IMR-90 (cell line): ENCODE data around the gene KLF13. TPM values are rescaled to one million over a fixed set of nuclear protein-coding genes. Genes with fewer than 3 reads are reported as not detected.

Experiments
- ATAC-seq: fragments of 200-7000 bp; cut with Tn5 transposase; 2 replicates; pipeline ENCODE4 v1.9.1; 2020; ENCODE audit warnings: low read depth, mild to moderate bottlenecking, moderate library complexity
- BruUV-seq: library from RNA; stranded (reverse); fragments of 400-500 nt; replicated peaks from 2 replicates; lab custom pipeline; 2021; lab: Mats Ljungman, UMichigan
- CTCF ChIA-PET: fragments of 300-600 bp; formaldehyde crosslinking; extraction: SDS; loops from one replicate; lab custom pipeline; 2021; ENCODE audit warnings: antibody characterized with exemption; lab: Yijun Ruan, JAX
- POLR2A ChIA-PET: fragments of 300-600 bp; sonication (Branson Sonifier 250); formaldehyde crosslinking; loops from one replicate; lab custom pipeline; 2022; ENCODE audit warnings: antibody characterized with exemption; ENCODE audit not compliant: unreplicated experiment; lab: Charles Lee
- DNase-seq: peaks from one replicate; pipeline ENCODE4 v3.0.0; 2013
- H2AFZ ChIP-seq: replicated peaks from 2 replicates; pipeline ENCODE3; 2013; ENCODE audit warnings: low read length, mild to moderate bottlenecking; ENCODE audit not compliant: poor library complexity
- H2AK5ac ChIP-seq: 2 replicates; pipeline ENCODE4 v1.6.1; 2013; ENCODE audit warnings: low read depth, low read length, inconsistent platforms
- H2AK9ac ChIP-seq: replicated peaks from 2 replicates; pipeline ENCODE3; 2013; ENCODE audit warnings: mild to moderate bottlenecking, low read depth, low read length, moderate library complexity; ENCODE audit not compliant: poor library complexity
- H2BK120ac ChIP-seq: 2 replicates; pipeline ENCODE4 v1.6.1; 2013; ENCODE audit warnings: low read depth, low read length, inconsistent platforms
- H2BK15ac ChIP-seq: 3 replicates; pipeline ENCODE4 v1.6.1; 2013; ENCODE audit warnings: low read depth, low read length, inconsistent platforms
- H2BK20ac ChIP-seq: 2 replicates; pipeline ENCODE4 v1.6.1; 2013; ENCODE audit warnings: low read depth, mild to moderate bottlenecking, inconsistent platforms, low read length, moderate library complexity
- H2BK5ac ChIP-seq: 2 replicates; pipeline ENCODE4 v1.6.1; 2013; ENCODE audit warnings: mild to moderate bottlenecking, low read depth, low read length, inconsistent platforms; ENCODE audit not compliant: poor library complexity, severe bottlenecking
- H3K14ac ChIP-seq: replicated peaks from 2 replicates; pipeline ENCODE4 v1.6.1; 2013; ENCODE audit warnings: low read depth, low read length, inconsistent platforms
- H3K18ac ChIP-seq: 2 replicates; pipeline ENCODE4 v1.6.1; 2013; ENCODE audit warnings: low read depth, low read length, control low read depth
- H3K23ac ChIP-seq: 2 replicates; pipeline ENCODE4 v1.6.1; 2013; ENCODE audit warnings: low read depth, low read length, inconsistent platforms
- H3K27ac ChIP-seq: 2 replicates; pipeline ENCODE4 v1.5.1; 2013; ENCODE audit warnings: mild to moderate bottlenecking, control low read depth, low read length; ENCODE audit not compliant: insufficient read depth
- H3K27me3 ChIP-seq: 2 replicates; pipeline ENCODE4 v1.6.1; 2013; ENCODE audit warnings: low read length; ENCODE audit not compliant: control insufficient read depth, insufficient read depth
- H3K36me3 ChIP-seq: 2 replicates; pipeline ENCODE4 v1.6.1; 2013; ENCODE audit warnings: low read length, mixed read lengths; ENCODE audit not compliant: control insufficient read depth, insufficient read depth
- H3K4ac ChIP-seq: 2 replicates; pipeline ENCODE4 v1.6.1; 2013; ENCODE audit warnings: low read depth, low read length, inconsistent platforms
- H3K4me1 ChIP-seq: 2 replicates; pipeline ENCODE4 v1.6.1; 2013; ENCODE audit warnings: low read length, mixed read lengths; ENCODE audit not compliant: control insufficient read depth, insufficient read depth
- H3K4me2 ChIP-seq: 2 replicates; pipeline ENCODE4 v1.6.1; 2013; ENCODE audit warnings: low read depth, mild to moderate bottlenecking, control low read depth, low read length, moderate library complexity
- H3K4me3 ChIP-seq: 2 replicates; pipeline ENCODE4 v1.5.1; 2013; ENCODE audit warnings: low read depth, mild to moderate bottlenecking, control low read depth, low read length, moderate library complexity; ENCODE audit not compliant: insufficient read depth
- H3K56ac ChIP-seq: 2 replicates; pipeline ENCODE4 v1.6.1; 2013; ENCODE audit warnings: low read length, inconsistent platforms; ENCODE audit not compliant: insufficient read depth; ENCODE audit errors: extremely low read depth
- H3K79me1 ChIP-seq, 2 experiments: 2 replicates each; pipeline ENCODE4 v1.6.1; 2013; ENCODE audit warnings: low read length in 2 of 2, inconsistent platforms in 1 of 2, low read depth in 1 of 2
- H3K9ac ChIP-seq: 2 replicates; pipeline ENCODE4 v1.6.1; 2013; ENCODE audit warnings: low read depth, low read length, control low read depth
- H3K9me1 ChIP-seq: 2 replicates; pipeline ENCODE4 v1.6.1; 2013; ENCODE audit warnings: low read length, inconsistent platforms; ENCODE audit not compliant: insufficient read depth
- H3K9me3 ChIP-seq: 2 replicates; pipeline ENCODE4 v1.6.1; 2013; ENCODE audit warnings: low read length; ENCODE audit not compliant: control insufficient read depth, insufficient read depth
- H4K20me1 ChIP-seq: 2 replicates; pipeline ENCODE4 v1.6.1; 2013; ENCODE audit warnings: low read length, inconsistent platforms; ENCODE audit not compliant: insufficient read depth
- H4K5ac ChIP-seq: 2 replicates; pipeline ENCODE4 v1.6.1; 2013; ENCODE audit warnings: mild to moderate bottlenecking, low read depth, low read length, control low read depth
- H4K8ac ChIP-seq, 2 experiments: 2 replicates each; pipeline ENCODE4 v1.6.1; 2013; ENCODE audit warnings: low read depth in 2 of 2, low read length in 2 of 2, control low read depth in 1 of 2, inconsistent platforms in 1 of 2
- H4K91ac ChIP-seq: 2 replicates; pipeline ENCODE4 v1.6.1; 2013; ENCODE audit warnings: low read depth, low read length, inconsistent platforms; ENCODE audit not compliant: insufficient read depth
- BHLHE40 ChIP-seq: fragments of 150-350 bp; IDR thresholded peaks from 2 replicates; pipeline ENCODE4 v1.6.1; 2016; ENCODE audit warnings: mild to moderate bottlenecking, low read depth, low read length
- RCOR1 ChIP-seq: IDR thresholded peaks from 2 replicates; pipeline ENCODE4 v1.6.1; 2012; ENCODE audit warnings: mild to moderate bottlenecking, low read length, improper control_type of control experiment; ENCODE audit not compliant: insufficient replicate concordance
- SMC3 ChIP-seq: fragments of 150-350 bp; IDR thresholded peaks from 2 replicates; pipeline ENCODE4 v1.6.1; 2016; ENCODE audit warnings: low read depth, mild to moderate bottlenecking, antibody characterized with exemption, low read length, moderate library complexity
- WGBS, 2 experiments: methylation state at CpG; one replicate each; pipeline versions ENCODE4 v1.1.5 to v1.1.7; 2013; ENCODE audit warnings: missing lambda C conversion rate in 2 of 2; ENCODE audit not compliant: insufficient read length in 1 of 2; ENCODE audit errors: extremely low coverage in 2 of 2; 5-methylcytosine and 5-hydroxymethylcytosine counted together
- dilution Hi-C: fragments of 300-500 bp; cut with HindIII; formaldehyde crosslinking; loops from one replicate; pipeline ENCODE4 v1.14.3; 2018; ENCODE audit warnings: low sequenced_read_pairs; ENCODE audit not compliant: unreplicated experiment
- in situ Hi-C: fragments of 300-500 bp; cut with MboI; formaldehyde crosslinking; loops from 3 replicates; pipeline ENCODE4 v1.14.3; 2019; ENCODE audit warnings: low sequenced_read_pairs, inconsistent platforms, mixed read lengths
- intact Hi-C: fragments of 100-400 bp; cut with micrococcal nuclease; formaldehyde crosslinking; loops from 2 replicates; pipeline ENCODE4 v1.10.0; 2022
- polyA plus RNA-seq, 3 experiments: library from polyadenylated mRNA; depleted of rRNA; stranded (reverse); fragments of >200 nt; gene quantifications; 2 replicates each; pipeline ENCODE4 v1.2.3, GENCODE V29; 2012; ENCODE audit warnings: low replicate concordance in 1 of 3
- total RNA-seq: library from RNA; depleted of rRNA; stranded (reverse); fragments of >200 nt; gene quantifications from 2 replicates; pipeline ENCODE4 v1.2.3, GENCODE V29; 2012
- TF ChIP-seq, protein P1 (sequence below): conservative IDR thresholded peaks from 2 replicates; pipeline ENCODE4 v1.5.1; 2012; ENCODE audit warnings: mild to moderate bottlenecking, low read depth, low read length, improper control_type of control experiment

Gene KLF13
- total and polyA plus RNA-seq, 2 of the 4 experiments (the other 2 are of a cell fraction) = 9.5 to 10.6 TPM

DNA sequence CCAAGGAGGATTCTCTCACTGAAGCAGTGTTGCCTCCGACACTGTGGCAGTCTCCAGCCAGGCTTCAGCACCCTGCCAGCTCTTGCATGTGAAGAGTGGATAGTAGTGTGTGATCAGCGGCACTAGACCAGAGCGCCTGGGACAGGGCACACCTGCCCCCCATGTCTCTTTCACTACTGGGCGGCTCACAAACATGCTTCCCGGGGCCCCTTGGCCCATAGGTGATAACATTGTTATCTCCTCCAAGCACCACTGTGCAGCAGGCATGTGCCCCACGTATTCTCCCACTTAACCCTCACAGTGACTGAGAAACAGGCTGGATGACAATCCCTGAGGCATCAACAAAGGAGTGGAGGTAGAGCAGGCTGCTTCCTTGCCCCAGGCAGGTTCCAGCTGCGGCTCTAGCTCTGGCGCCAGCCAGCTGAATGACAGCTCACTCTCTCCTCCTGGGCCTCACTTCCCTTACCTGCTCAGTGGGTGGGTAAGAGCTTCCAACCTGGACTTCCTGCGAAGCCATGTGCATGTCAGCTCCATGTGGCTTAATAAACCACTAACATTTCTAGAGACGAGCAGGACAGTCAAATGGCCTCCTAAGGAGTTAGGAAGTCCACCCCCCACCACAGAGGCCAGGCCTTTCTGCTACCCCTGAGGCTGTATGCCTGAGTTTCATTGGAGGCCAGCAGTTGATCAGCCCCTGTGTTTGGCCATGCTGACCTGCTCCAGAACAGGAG lies 37.8 kb downstream of the KLF13 start:
- no peak for TF ChIP-seq SMC3
- TF ChIP-seq RCOR1 = no peak
- TF ChIP-seq BHLHE40 = no peak
- TF ChIP-seq, protein P1, sequence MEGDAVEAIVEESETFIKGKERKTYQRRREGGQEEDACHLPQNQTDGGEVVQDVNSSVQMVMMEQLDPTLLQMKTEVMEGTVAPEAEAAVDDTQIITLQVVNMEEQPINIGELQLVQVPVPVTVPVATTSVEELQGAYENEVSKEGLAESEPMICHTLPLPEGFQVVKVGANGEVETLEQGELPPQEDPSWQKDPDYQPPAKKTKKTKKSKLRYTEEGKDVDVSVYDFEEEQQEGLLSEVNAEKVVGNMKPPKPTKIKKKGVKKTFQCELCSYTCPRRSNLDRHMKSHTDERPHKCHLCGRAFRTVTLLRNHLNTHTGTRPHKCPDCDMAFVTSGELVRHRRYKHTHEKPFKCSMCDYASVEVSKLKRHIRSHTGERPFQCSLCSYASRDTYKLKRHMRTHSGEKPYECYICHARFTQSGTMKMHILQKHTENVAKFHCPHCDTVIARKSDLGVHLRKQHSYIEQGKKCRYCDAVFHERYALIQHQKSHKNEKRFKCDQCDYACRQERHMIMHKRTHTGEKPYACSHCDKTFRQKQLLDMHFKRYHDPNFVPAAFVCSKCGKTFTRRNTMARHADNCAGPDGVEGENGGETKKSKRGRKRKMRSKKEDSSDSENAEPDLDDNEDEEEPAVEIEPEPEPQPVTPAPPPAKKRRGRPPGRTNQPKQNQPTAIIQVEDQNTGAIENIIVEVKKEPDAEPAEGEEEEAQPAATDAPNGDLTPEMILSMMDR = no peak
- WGBS, 2 experiments = no CpG with 5 or more reads among the region's 10 CpGs
- Histone ChIP-seq H2BK15ac (no peak overlapping the region), H2BK5ac (no peak overlapping the region), H2AK5ac (0 out of 2 replicates have a peak overlapping the region, but pooled peaks have one; percentile 24), H2BK120ac (no peak overlapping the region), H4K5ac (no peak overlapping the region), H4K20me1 (peaks cover 53% of the 10 kb centered on the region), H3K27me3 (no peaks in the 10 kb centered on the region), H3K56ac (no peak overlapping the region), H3K9ac (no peak overlapping the region), H3K27ac (no peak overlapping the region), H3K4me2 (no peak overlapping the region), H3K18ac (no peak overlapping the region), H3K4ac (no peak overlapping the region), H2AK9ac (no peak overlapping the region), H3K4me1 (peaks cover 14% of the 10 kb centered on the region), H4K91ac (no peak overlapping the region), H3K14ac (no peak overlapping the region), H3K9me1 (peaks cover 10% of the 10 kb centered on the region), H3K9me3 (0 out of 2 replicates have a peak, but pooled peaks cover 2% of the 10 kb centered on the region), H3K23ac (no peak overlapping the region), H3K4me3 (no peak overlapping the region), H3K79me1 (peaks cover 39 to 85% of the 10 kb centered on the region in 2 experiments), H2AFZ (no peak overlapping the region), H4K8ac (no peak overlapping the region), H3K36me3 (no peaks in the 10 kb centered on the region), H2BK20ac (no peak overlapping the region)
- CTCF ChIA-PET = interaction anchor here (0.6 kb wide), 1 partner anchor 14 kb away, joined by 3 read pairs; no protein-coding TSS in a partner anchor
- POLR2A ChIA-PET = no interaction called here
- ATAC-seq (no peak), DNase-seq (no peak)
- no TSS peak for BruUV-seq
- intact Hi-C loops = loop anchor here (5.0 kb wide), 1 partner anchor 108 kb away; no protein-coding TSS in a partner anchor
- dilution Hi-C loops = no loop called here
- in situ Hi-C loops = loop anchor here (10.0 kb wide), 1 partner anchor 120 kb away; no protein-coding TSS in a partner anchor
